Endothelial cell of umbilical vein (primary cell): Measurements from ENCODE around the gene ZCWPW2. TPM values are rescaled to one million over a fixed set of nuclear protein-coding genes. Genes with fewer than 3 reads are reported as not detected.
A peak's percentile ranks its signal among the peaks of the same experiment; 100 is the strongest.

Experiments used
- BruUV-seq: library from RNA; stranded (reverse); fragments of 400-500 nt; replicated peaks from 2 replicates; lab custom pipeline; 2021; lab: Mats Ljungman, UMichigan
- CTCF ChIA-PET: fragments of 300-600, 350-600 bp; sonication (Branson Sonifier 250); formaldehyde crosslinking; loops from one replicate; lab custom pipeline; 2021; ENCODE audit warnings: antibody characterized with exemption, inconsistent platforms; lab: Charles Lee
- POLR2A ChIA-PET: fragments of 300-600, 350-600 bp; sonication (Branson Sonifier 250); formaldehyde crosslinking; loops from one replicate; lab custom pipeline; 2021; ENCODE audit warnings: antibody characterized with exemption, inconsistent platforms; lab: Charles Lee
- DNase-seq: peaks from one replicate; pipeline ENCODE4 v3.0.0-alpha.2; 2011; ENCODE audit warnings: low read depth, low spot score
- FAIRE-seq: peaks from 2 replicates; lab custom pipeline; 2011; peaks lifted over from hg19 to GRCh38; lab: Jason Lieb, UNC
- H2AFZ ChIP-seq: 2 replicates; pipeline ENCODE4 v1.6.0; 2012; ENCODE audit warnings: low read depth, low read length, control low read depth, inconsistent platforms
- H3K27ac ChIP-seq: 2 replicates; pipeline ENCODE4 v1.5.1; 2011; ENCODE audit warnings: low read depth, mild to moderate bottlenecking, control low read depth, low read length, moderate library complexity; ENCODE audit not compliant: insufficient read depth
- H3K27me3 ChIP-seq, 2 experiments: 2 replicates each; pipeline versions ENCODE4 v1.6.0 to v1.6.1; 2011; ENCODE audit warnings: low read length in 2 of 2, mixed read lengths in 1 of 2; ENCODE audit not compliant: control insufficient read depth in 2 of 2, insufficient read depth in 2 of 2
- H3K36me3 ChIP-seq, 2 experiments: 2 replicates in 1 of 2; 3 replicates in 1 of 2; pipeline ENCODE4 v1.5.1; 2011; ENCODE audit warnings: low read length in 2 of 2, mild to moderate bottlenecking in 1 of 2, moderate library complexity in 1 of 2; ENCODE audit not compliant: control insufficient read depth in 2 of 2, insufficient read depth in 2 of 2; ENCODE audit errors: extremely low read depth in 1 of 2
- H3K4me1 ChIP-seq: 3 replicates; pipeline ENCODE4 v1.5.1; 2011; ENCODE audit warnings: mild to moderate bottlenecking, low read length; ENCODE audit not compliant: control insufficient read depth, insufficient read depth; ENCODE audit errors: extremely low read depth
- H3K4me2 ChIP-seq: 2 replicates; pipeline ENCODE4 v1.6.1; 2011; ENCODE audit warnings: low read length, control low read depth, mixed read lengths; ENCODE audit not compliant: insufficient read depth
- H3K4me3 ChIP-seq, 3 experiments: fragments of 200-600 bp in 1 of 3; sonication (generic), shearing (Covaris generic) in 1 of 3; replicated peaks in 1 of 3; 2 replicates each; pipeline ENCODE4 v1.5.1; 2011 to 2016; ENCODE audit warnings: control low read depth in 3 of 3, low read length in 3 of 3, mild to moderate bottlenecking in 2 of 3, inconsistent platforms in 1 of 3, low read depth in 1 of 3, moderate library complexity in 1 of 3; ENCODE audit not compliant: insufficient read depth in 1 of 3
- H3K79me2 ChIP-seq: 2 replicates; pipeline ENCODE4 v1.6.0; 2012; ENCODE audit warnings: low read length, inconsistent platforms; ENCODE audit not compliant: control insufficient read depth, insufficient read depth
- H3K9ac ChIP-seq: replicated peaks from 2 replicates; pipeline ENCODE3; 2011; ENCODE audit warnings: low read length, control low read depth; ENCODE audit not compliant: insufficient read depth; ENCODE audit errors: extremely low read depth
- H3K9me1 ChIP-seq: replicated peaks from 3 replicates; pipeline ENCODE4 v1.6.0; 2011; ENCODE audit warnings: mild to moderate bottlenecking, low read length; ENCODE audit not compliant: control insufficient read depth, insufficient read depth; ENCODE audit errors: extremely low read depth
- H3K9me3 ChIP-seq: replicated peaks from 2 replicates; pipeline ENCODE4 v1.5.1; 2012; ENCODE audit warnings: low read length, inconsistent platforms; ENCODE audit not compliant: control insufficient read depth, insufficient read depth
- H4K20me1 ChIP-seq: replicated peaks from 2 replicates; pipeline ENCODE3; 2011; ENCODE audit warnings: mild to moderate bottlenecking, low read length; ENCODE audit not compliant: control insufficient read depth, insufficient read depth; ENCODE audit errors: extremely low read depth
- EZH2 ChIP-seq: IDR thresholded peaks from 2 replicates; pipeline ENCODE4 v1.6.1; 2012; ENCODE audit warnings: borderline replicate concordance, low read depth, mild to moderate bottlenecking, moderate library complexity, low read length, inconsistent platforms; ENCODE audit not compliant: severe bottlenecking
- FOS ChIP-seq: IDR thresholded peaks from 2 replicates; pipeline ENCODE4 v1.6.1; 2011; ENCODE audit warnings: mild to moderate bottlenecking, low read length, moderate library complexity, borderline replicate concordance; ENCODE audit not compliant: insufficient read depth
- GATA2 ChIP-seq: IDR thresholded peaks from 2 replicates; pipeline ENCODE4 v1.7.0; 2011; ENCODE audit warnings: low read depth, mild to moderate bottlenecking, moderate library complexity, mixed read lengths, low read length; ENCODE audit not compliant: insufficient read length, insufficient read depth
- JUN ChIP-seq: IDR thresholded peaks from 2 replicates; pipeline ENCODE4 v1.6.1; 2011; ENCODE audit warnings: borderline replicate concordance, low read depth; ENCODE audit not compliant: insufficient read length, insufficient read depth
- POLR2AphosphoS5 ChIP-seq: IDR thresholded peaks from 2 replicates; pipeline ENCODE4 v1.6.1; 2012; ENCODE audit warnings: low read depth, mild to moderate bottlenecking, control low read depth, low read length, moderate library complexity; ENCODE audit not compliant: insufficient read depth
- dilution Hi-C: fragments of 300-500 bp; cut with MboI; formaldehyde crosslinking; loops from one replicate; pipeline ENCODE4 v1.15.0; 2019; ENCODE audit warnings: low sequenced_read_pairs; ENCODE audit not compliant: extremely low pct_ligation_motif_present
- intact Hi-C: fragments of 100-400 bp; cut with micrococcal nuclease; formaldehyde crosslinking; loops from one replicate; pipeline ENCODE4 v1.10.0; 2022
- polyA plus RNA-seq, 4 experiments: library from polyadenylated mRNA; depleted of rRNA in 3 of 4; stranded (reverse) in 3 of 4; unstranded in 1 of 4; fragments of >200 nt; gene quantifications; 2 replicates each; pipeline versions ENCODE4 v1.2.1 to v1.2.3, GENCODE V29; 2011 to 2012; ENCODE audit warnings: missing spikeins in 1 of 4
- total RNA-seq: library from RNA; stranded (reverse); gene quantifications from 2 replicates; pipeline ENCODE4 v1.2.3, GENCODE V29; 2021
- TF ChIP-seq, protein P1 (sequence below): IDR thresholded peaks from 2 replicates; pipeline ENCODE4 v1.6.1; 2011; ENCODE audit not compliant: insufficient read depth, insufficient read length
- TF ChIP-seq, protein P2 (sequence below), 2 donors: IDR thresholded peaks; 1 replicate in 1 of 2; 2 replicates in 1 of 2; pipeline ENCODE4 v1.5.1; 2011; ENCODE audit warnings: low read length in 2 of 2, mild to moderate bottlenecking in 2 of 2, moderate library complexity in 2 of 2, control low read depth in 1 of 2, inconsistent platforms in 1 of 2, low read depth in 1 of 2; ENCODE audit not compliant: insufficient read depth in 1 of 2; ENCODE audit errors: extremely low read depth in 1 of 2

The ZCWPW2 gene
- total and polyA plus RNA-seq, 2 donors (not counting 3 experiments of a cell fraction or from before 2014, with no cell fraction given), result 0.04 to 0.40 TPM

DNA sequence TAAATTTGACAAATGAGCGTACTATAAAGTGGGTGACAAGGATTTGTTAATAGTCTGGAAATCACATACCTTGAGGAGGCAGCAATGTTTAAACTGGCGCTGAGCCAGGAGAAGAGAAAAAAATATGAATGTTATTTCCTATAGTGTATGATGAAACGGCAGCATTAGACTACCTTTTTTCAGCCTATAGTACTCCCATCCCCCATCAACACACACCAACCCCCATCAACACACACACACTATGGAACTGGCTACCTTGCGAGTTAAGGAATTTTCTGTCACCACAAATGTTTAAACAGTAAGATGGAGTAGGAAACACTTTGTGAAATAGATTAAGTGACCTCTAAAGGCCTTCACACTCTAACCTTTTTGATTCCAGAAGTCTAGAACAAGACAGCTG, 46.8 kb upstream of the ZCWPW2 start:
- dilution Hi-C loops, result no loop called here
- POLR2A ChIA-PET, result no interaction called here
- FAIRE-seq, result no peak

More for the DNA sequence above, 46.8 kb upstream of the ZCWPW2 start:
- peak; percentile 25 for DNase-seq
- H3K4me1 ChIP-seq, result no peaks in the 10 kb centered on the region
- H3K36me3 ChIP-seq, result no peaks in the 10 kb centered on the region
- H3K27ac ChIP-seq, result no peak overlapping the region
- no peaks in the 10 kb centered on the region for H3K27me3 ChIP-seq
- no peak overlapping the region for H2AFZ ChIP-seq
- CTCF ChIA-PET, result no interaction called here
- no peaks in the 10 kb centered on the region for H3K9me3 ChIP-seq
- no peaks in the 10 kb centered on the region for H3K9me1 ChIP-seq
- TF ChIP-seq JUN (no peak), FOS (no peak), POLR2AphosphoS5 (no peak), EZH2 (no peak), GATA2 (no peak)
- TF ChIP-seq, protein P1, sequence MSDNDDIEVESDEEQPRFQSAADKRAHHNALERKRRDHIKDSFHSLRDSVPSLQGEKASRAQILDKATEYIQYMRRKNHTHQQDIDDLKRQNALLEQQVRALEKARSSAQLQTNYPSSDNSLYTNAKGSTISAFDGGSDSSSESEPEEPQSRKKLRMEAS, result no peak
- TF ChIP-seq, protein P2, sequence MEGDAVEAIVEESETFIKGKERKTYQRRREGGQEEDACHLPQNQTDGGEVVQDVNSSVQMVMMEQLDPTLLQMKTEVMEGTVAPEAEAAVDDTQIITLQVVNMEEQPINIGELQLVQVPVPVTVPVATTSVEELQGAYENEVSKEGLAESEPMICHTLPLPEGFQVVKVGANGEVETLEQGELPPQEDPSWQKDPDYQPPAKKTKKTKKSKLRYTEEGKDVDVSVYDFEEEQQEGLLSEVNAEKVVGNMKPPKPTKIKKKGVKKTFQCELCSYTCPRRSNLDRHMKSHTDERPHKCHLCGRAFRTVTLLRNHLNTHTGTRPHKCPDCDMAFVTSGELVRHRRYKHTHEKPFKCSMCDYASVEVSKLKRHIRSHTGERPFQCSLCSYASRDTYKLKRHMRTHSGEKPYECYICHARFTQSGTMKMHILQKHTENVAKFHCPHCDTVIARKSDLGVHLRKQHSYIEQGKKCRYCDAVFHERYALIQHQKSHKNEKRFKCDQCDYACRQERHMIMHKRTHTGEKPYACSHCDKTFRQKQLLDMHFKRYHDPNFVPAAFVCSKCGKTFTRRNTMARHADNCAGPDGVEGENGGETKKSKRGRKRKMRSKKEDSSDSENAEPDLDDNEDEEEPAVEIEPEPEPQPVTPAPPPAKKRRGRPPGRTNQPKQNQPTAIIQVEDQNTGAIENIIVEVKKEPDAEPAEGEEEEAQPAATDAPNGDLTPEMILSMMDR (IDR thresholded peaks at IDR 0.05; ENCODE audit: extremely low read depth in 1 of 2, insufficient read depth in 1 of 2, low read depth in 1 of 2, low read length in 2 of 2), result no peak
- H3K4me2 ChIP-seq, result no peak overlapping the region
- no TSS peak for BruUV-seq
- no peak overlapping the region for H3K4me3 ChIP-seq
- H3K9ac ChIP-seq, result no peak overlapping the region
- intact Hi-C loops, result no loop called here
- H3K79me2 ChIP-seq, result no peaks in the 10 kb centered on the region
- H4K20me1 ChIP-seq, result no peaks in the 10 kb centered on the region
